K562 (cell line): ENCODE data around the gene AMIGO1. TPM values are rescaled to one million over a fixed set of nuclear protein-coding genes. Genes with fewer than 3 reads are reported as not detected.

ENCODE experiments used
- CBX3 ChIP-seq, 2 experiments: IDR thresholded peaks; 1 replicate in 1 of 2; 2 replicates in 1 of 2; pipeline ENCODE4 v1.6.1; 2012; ENCODE audit warnings: inconsistent platforms in 2 of 2, low read length in 2 of 2, borderline replicate concordance in 1 of 2, control low read depth in 1 of 2
- FOXA1 ChIP-seq: fragments of 450-650 bp; IDR thresholded peaks from 2 replicates; pipeline ENCODE4 v1.6.1; 2016; ENCODE audit warnings: mild to moderate bottlenecking, borderline replicate concordance
- GABPA ChIP-seq: fragments of 200-800 bp; sonication (Bioruptor generic); conservative IDR thresholded peaks from 2 replicates; pipeline ENCODE4 v1.6.1; 2016; ENCODE audit warnings: low read depth, missing genetic modification characterization, missing compliant biosample characterization
- HMGN3 ChIP-seq: IDR thresholded peaks from 2 replicates; pipeline ENCODE4 v1.6.1; 2011; ENCODE audit warnings: borderline replicate concordance, low read depth, mild to moderate bottlenecking, mixed read lengths, low read length; ENCODE audit not compliant: insufficient read length; ENCODE audit errors: extremely low read depth
- IRF2 ChIP-seq: sonication (generic); formaldehyde crosslinking; IDR thresholded peaks from 2 replicates; pipeline ENCODE4 v1.8.1; 2022; ENCODE audit warnings: mild to moderate bottlenecking, missing genetic modification reagents
- KLF16 ChIP-seq: IDR thresholded peaks from 2 replicates; pipeline ENCODE4 v1.6.1; 2016; ENCODE audit warnings: antibody characterized with exemption
- KLF6 ChIP-seq: fragments of 250-450 bp; sonication (Bioruptor Pico); IDR thresholded peaks from 2 replicates; pipeline ENCODE4 v1.4.0; 2020; ENCODE audit warnings: mild to moderate bottlenecking, moderate library complexity, borderline replicate concordance
- MEF2A ChIP-seq: IDR thresholded peaks from 2 replicates; pipeline ENCODE4 v1.6.1; 2011; ENCODE audit warnings: low read depth, mild to moderate bottlenecking, low read length, moderate library complexity; ENCODE audit not compliant: control insufficient read depth
- NCOA6 ChIP-seq: fragments of 450-650 bp; IDR thresholded peaks from 2 replicates; pipeline ENCODE4 v1.6.1; 2017; ENCODE audit warnings: mild to moderate bottlenecking
- NFATC3 ChIP-seq: fragments of 450-650 bp; IDR thresholded peaks from 2 replicates; pipeline ENCODE4 v1.6.1; 2017; ENCODE audit warnings: mild to moderate bottlenecking
- PHB ChIP-seq: fragments of 250-450 bp; sonication (Bioruptor Pico); IDR thresholded peaks from 2 replicates; pipeline ENCODE4 v1.5.0; 2021
- SAP30 ChIP-seq: fragments of 200-600 bp; sonication (generic); IDR thresholded peaks from 2 replicates; pipeline ENCODE4 v1.6.1; 2012; ENCODE audit warnings: borderline replicate concordance, low read depth, mild to moderate bottlenecking, moderate library complexity, low read length, control low read depth, inconsistent platforms; ENCODE audit not compliant: insufficient read depth, poor library complexity, severe bottlenecking
- SIX5 ChIP-seq, 2 experiments: IDR thresholded peaks; 2 replicates each; pipeline ENCODE4 v1.6.1; 2011; ENCODE audit warnings: low read length in 2 of 2, borderline replicate concordance in 1 of 2, low read depth in 1 of 2, mild to moderate bottlenecking in 1 of 2, moderate library complexity in 1 of 2; ENCODE audit not compliant: insufficient read depth in 1 of 2
- STAG1 ChIP-seq: sonication (generic); formaldehyde crosslinking; IDR thresholded peaks from 2 replicates; pipeline ENCODE4 v1.5.0; 2020; ENCODE audit warnings: missing genetic modification reagents, borderline replicate concordance
- TAF7 ChIP-seq: fragments of 450-650 bp; IDR thresholded peaks from 2 replicates; pipeline ENCODE4 v1.6.1; 2016; ENCODE audit warnings: missing genetic modification characterization, missing compliant biosample characterization
- THRAP3 ChIP-seq: fragments of 450-650 bp; IDR thresholded peaks from 2 replicates; pipeline ENCODE4 v1.6.1; 2016; ENCODE audit warnings: mild to moderate bottlenecking, inconsistent platforms, borderline replicate concordance
- ZNF232 ChIP-seq: sonication (generic); formaldehyde crosslinking; IDR thresholded peaks from 2 replicates; pipeline ENCODE4 v1.8.0; 2022; ENCODE audit warnings: mild to moderate bottlenecking, missing genetic modification reagents
- polyA plus RNA-seq, 8 experiments: library from polyadenylated mRNA; depleted of rRNA in 4 of 8; stranded (reverse) in 5 of 8; unstranded in 3 of 8; fragments of >200 nt; fragmentation: Nextera tagmentation in 2 of 8; fragmentation: Illumina TruSeq in 1 of 8; extraction: Ambion mirVana in 2 of 8; extraction: Trizol in 1 of 8; gene quantifications; 2 replicates each; pipeline versions ENCODE4 v1.2.1 to v1.2.3, GENCODE V29; 2011 to 2014; ENCODE audit warnings: inconsistent platforms in 1 of 8, missing spikeins in 1 of 8
- total RNA-seq, 7 experiments: library from RNA; depleted of rRNA in 6 of 7; stranded (reverse); fragments of >200 nt in 6 of 7; fragmentation: Illumina TruSeq in 2 of 7; extraction: Trizol in 2 of 7; gene quantifications; 2 replicates each; pipeline versions ENCODE4 v1.2.1 to v1.2.3, GENCODE V29; 2011 to 2021; ENCODE audit warnings: low replicate concordance in 1 of 7
- TF ChIP-seq, protein P1 (sequence below), 2 experiments: fragments of 450-650 bp in 1 of 2; sonication (generic) in 1 of 2; formaldehyde crosslinking in 1 of 2; IDR thresholded peaks in 1 of 2; conservative IDR thresholded peaks in 1 of 2; 2 replicates each; pipeline versions ENCODE4 v1.6.1 to v1.8.1; 2016 to 2023; ENCODE audit warnings: mild to moderate bottlenecking in 2 of 2, moderate library complexity in 2 of 2, inconsistent platforms in 1 of 2, missing genetic modification reagents in 1 of 2
- TF ChIP-seq, protein P2 (sequence below): IDR thresholded peaks from 3 replicates; pipeline ENCODE4 v1.6.1; 2011; ENCODE audit warnings: borderline replicate concordance, mild to moderate bottlenecking, moderate library complexity; ENCODE audit not compliant: insufficient read length; ENCODE audit errors: extremely low read depth
- TF ChIP-seq, protein P3 (sequence below): fragments of 450-650 bp; IDR thresholded peaks from 2 replicates; pipeline ENCODE4 v1.7.1; 2018; ENCODE audit warnings: mild to moderate bottlenecking, low read depth; ENCODE audit not compliant: partially characterized antibody

The AMIGO1 gene
- total and polyA plus RNA-seq, 9 of the 15 experiments (the other 6 are each of a cell fraction or from before 2014, with no cell fraction given) = 0.24 to 1.0 (median 0.54) TPM

DNA sequence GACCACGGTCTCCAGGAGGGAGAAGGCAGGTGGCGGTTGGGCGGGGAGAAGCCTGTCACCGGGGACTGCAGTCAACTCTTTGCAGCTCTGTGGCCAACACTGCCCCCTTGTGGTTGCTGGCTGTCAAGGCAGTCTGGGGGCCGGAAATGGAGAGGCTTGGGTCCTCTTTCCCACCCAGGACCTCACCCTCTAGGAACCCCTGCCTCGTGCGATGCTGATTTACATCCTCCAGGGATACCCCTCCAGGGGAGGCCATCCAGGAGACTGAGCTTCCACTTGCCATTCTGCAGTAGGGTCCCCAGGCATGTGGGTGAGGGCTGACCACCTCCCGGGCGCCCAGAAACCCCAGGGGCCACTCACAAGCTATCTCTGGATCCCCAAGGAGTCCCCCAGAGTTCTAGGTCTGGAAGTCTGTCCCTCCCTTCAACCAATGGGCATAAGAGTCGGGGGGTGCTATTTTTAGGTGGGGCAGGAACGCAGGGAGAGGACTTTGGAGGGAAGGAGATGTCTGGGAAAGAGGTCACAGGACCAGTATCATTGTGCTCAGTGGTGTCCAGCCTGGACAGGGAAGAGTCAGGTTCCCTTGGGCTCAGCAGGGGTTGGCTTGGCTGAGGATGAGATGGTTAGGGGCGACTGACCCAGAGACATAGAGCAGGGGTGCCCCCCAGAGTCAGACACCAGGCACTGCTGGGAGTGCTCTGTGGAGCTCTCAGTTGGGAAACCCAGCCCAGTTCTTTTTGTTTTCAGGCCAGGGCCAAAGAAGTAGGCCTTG, 23.0 kb upstream of the AMIGO1 start (continued):
- TF ChIP-seq, protein P1, sequence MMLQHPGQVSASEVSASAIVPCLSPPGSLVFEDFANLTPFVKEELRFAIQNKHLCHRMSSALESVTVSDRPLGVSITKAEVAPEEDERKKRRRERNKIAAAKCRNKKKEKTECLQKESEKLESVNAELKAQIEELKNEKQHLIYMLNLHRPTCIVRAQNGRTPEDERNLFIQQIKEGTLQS (IDR thresholded peaks at IDR 0.05) = no peak
- TF ChIP-seq, protein P1 (CRISPR knock-in tag; conservative IDR thresholded peaks at IDR 0.05) = no peak
- TF ChIP-seq PHB (CRISPR knock-in tag) (no peak), STAG1 (CRISPR knock-in tag) (peak; percentile 92), SIX5 (IDR thresholded peaks at IDR 0.05; ENCODE audit: borderline replicate concordance in 1 of 2, insufficient read depth in 1 of 2, low read depth in 1 of 2, low read length in 2 of 2) (no peak), MEF2A (no peak), KLF6 (no peak), GABPA (peak; percentile 70), FOXA1 (no peak), TAF7 (tag) (no peak), NCOA6 (no peak), CBX3 (IDR thresholded peaks at IDR 0.05; ENCODE audit: borderline replicate concordance in 1 of 2, low read length in 2 of 2) (no peak), ZNF232 (CRISPR knock-in tag) (no peak), NFATC3 (no peak), THRAP3 (no peak), HMGN3 (no peak), KLF16 (no peak), IRF2 (CRISPR knock-in tag) (no peak), SAP30 (no peak)
- TF ChIP-seq, protein P2, sequence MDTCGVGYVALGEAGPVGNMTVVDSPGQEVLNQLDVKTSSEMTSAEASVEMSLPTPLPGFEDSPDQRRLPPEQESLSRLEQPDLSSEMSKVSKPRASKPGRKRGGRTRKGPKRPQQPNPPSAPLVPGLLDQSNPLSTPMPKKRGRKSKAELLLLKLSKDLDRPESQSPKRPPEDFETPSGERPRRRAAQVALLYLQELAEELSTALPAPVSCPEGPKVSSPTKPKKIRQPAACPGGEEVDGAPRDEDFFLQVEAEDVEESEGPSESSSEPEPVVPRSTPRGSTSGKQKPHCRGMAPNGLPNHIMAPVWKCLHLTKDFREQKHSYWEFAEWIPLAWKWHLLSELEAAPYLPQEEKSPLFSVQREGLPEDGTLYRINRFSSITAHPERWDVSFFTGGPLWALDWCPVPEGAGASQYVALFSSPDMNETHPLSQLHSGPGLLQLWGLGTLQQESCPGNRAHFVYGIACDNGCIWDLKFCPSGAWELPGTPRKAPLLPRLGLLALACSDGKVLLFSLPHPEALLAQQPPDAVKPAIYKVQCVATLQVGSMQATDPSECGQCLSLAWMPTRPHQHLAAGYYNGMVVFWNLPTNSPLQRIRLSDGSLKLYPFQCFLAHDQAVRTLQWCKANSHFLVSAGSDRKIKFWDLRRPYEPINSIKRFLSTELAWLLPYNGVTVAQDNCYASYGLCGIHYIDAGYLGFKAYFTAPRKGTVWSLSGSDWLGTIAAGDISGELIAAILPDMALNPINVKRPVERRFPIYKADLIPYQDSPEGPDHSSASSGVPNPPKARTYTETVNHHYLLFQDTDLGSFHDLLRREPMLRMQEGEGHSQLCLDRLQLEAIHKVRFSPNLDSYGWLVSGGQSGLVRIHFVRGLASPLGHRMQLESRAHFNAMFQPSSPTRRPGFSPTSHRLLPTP = no peak
- TF ChIP-seq, protein P3, sequence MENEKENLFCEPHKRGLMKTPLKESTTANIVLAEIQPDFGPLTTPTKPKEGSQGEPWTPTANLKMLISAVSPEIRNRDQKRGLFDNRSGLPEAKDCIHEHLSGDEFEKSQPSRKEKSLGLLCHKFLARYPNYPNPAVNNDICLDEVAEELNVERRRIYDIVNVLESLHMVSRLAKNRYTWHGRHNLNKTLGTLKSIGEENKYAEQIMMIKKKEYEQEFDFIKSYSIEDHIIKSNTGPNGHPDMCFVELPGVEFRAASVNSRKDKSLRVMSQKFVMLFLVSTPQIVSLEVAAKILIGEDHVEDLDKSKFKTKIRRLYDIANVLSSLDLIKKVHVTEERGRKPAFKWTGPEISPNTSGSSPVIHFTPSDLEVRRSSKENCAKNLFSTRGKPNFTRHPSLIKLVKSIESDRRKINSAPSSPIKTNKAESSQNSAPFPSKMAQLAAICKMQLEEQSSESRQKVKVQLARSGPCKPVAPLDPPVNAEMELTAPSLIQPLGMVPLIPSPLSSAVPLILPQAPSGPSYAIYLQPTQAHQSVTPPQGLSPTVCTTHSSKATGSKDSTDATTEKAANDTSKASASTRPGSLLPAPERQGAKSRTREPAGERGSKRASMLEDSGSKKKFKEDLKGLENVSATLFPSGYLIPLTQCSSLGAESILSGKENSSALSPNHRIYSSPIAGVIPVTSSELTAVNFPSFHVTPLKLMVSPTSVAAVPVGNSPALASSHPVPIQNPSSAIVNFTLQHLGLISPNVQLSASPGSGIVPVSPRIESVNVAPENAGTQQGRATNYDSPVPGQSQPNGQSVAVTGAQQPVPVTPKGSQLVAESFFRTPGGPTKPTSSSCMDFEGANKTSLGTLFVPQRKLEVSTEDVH = no peak
